HEK293 (cell line): ENCODE data around the gene B4GALNT3.

Experiments used
- MYNN ChIP-seq: fragments of 450-650 bp; formaldehyde crosslinking; IDR thresholded peaks from 2 replicates; pipeline ENCODE4 v1.5.1; 2016; ENCODE audit warnings: missing biosample characterization, missing genetic modification characterization, borderline replicate concordance
- ZBTB10 ChIP-seq: fragments of 450-650 bp; formaldehyde crosslinking; IDR thresholded peaks from 2 replicates; pipeline ENCODE4 v1.5.1; 2016; ENCODE audit warnings: missing biosample characterization, missing genetic modification characterization
- ZBTB17 ChIP-seq: fragments of 450-650 bp; formaldehyde crosslinking; IDR thresholded peaks from 2 replicates; pipeline ENCODE4 v1.5.1; 2016; ENCODE audit warnings: missing biosample characterization, missing genetic modification characterization
- ZFP69B ChIP-seq: fragments of 450-650 bp; formaldehyde crosslinking; IDR thresholded peaks from 2 replicates; pipeline ENCODE4 v1.5.1; 2016; ENCODE audit warnings: missing biosample characterization, missing genetic modification characterization
- ZNF175 ChIP-seq: fragments of 450-650 bp; formaldehyde crosslinking; IDR thresholded peaks from 2 replicates; pipeline ENCODE4 v1.5.1; 2016; ENCODE audit warnings: missing biosample characterization, missing genetic modification characterization
- ZNF561 ChIP-seq: fragments of 450-650 bp; IDR thresholded peaks from 2 replicates; pipeline ENCODE4 v1.5.1; 2018; ENCODE audit warnings: missing biosample characterization, missing genetic modification characterization, borderline replicate concordance
- ZSCAN4 ChIP-seq: fragments of 450-650 bp; formaldehyde crosslinking; IDR thresholded peaks from 2 replicates; pipeline ENCODE4 v1.5.1; 2017; ENCODE audit warnings: missing biosample characterization, missing genetic modification characterization
- TF ChIP-seq, protein P1 (sequence below): fragments of 450-650 bp; IDR thresholded peaks from 2 replicates; pipeline ENCODE4 v1.5.1; 2018; ENCODE audit warnings: missing biosample characterization, mild to moderate bottlenecking, missing genetic modification characterization
- TF ChIP-seq, protein P2 (sequence below): fragments of 450-650 bp; formaldehyde crosslinking; IDR thresholded peaks from 2 replicates; pipeline ENCODE4 v1.5.1; 2016; ENCODE audit warnings: missing biosample characterization, missing genetic modification characterization

DNA sequence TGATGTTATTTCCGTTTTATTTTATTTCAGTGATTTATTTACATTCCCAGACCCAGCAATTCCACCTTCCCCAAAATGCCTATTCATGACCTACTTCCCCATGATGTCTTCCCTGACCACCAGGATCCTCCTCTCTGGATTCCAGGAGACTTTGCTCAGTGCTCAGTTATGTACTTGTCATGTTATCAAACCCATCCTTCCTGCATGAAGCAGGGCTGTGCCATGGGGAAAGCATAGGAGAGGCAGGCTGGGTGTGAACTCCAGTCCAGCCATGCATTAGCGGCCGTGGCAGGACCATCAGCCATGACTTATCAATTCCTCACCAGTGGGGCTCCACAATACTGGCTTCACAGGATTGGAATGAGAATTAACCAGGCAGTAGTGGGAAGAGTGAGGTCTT is 57.8 kb downstream of the B4GALNT3 start:
- TF ChIP-seq MYNN (tag by site-specific recombination), result no peak
- TF ChIP-seq, protein P1, sequence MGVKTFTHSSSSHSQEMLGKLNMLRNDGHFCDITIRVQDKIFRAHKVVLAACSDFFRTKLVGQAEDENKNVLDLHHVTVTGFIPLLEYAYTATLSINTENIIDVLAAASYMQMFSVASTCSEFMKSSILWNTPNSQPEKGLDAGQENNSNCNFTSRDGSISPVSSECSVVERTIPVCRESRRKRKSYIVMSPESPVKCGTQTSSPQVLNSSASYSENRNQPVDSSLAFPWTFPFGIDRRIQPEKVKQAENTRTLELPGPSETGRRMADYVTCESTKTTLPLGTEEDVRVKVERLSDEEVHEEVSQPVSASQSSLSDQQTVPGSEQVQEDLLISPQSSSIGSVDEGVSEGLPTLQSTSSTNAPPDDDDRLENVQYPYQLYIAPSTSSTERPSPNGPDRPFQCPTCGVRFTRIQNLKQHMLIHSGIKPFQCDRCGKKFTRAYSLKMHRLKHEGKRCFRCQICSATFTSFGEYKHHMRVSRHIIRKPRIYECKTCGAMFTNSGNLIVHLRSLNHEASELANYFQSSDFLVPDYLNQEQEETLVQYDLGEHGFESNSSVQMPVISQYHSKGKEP (tag by site-specific recombination), result no peak
- TF ChIP-seq ZBTB17, result no peak
- TF ChIP-seq, protein P2, sequence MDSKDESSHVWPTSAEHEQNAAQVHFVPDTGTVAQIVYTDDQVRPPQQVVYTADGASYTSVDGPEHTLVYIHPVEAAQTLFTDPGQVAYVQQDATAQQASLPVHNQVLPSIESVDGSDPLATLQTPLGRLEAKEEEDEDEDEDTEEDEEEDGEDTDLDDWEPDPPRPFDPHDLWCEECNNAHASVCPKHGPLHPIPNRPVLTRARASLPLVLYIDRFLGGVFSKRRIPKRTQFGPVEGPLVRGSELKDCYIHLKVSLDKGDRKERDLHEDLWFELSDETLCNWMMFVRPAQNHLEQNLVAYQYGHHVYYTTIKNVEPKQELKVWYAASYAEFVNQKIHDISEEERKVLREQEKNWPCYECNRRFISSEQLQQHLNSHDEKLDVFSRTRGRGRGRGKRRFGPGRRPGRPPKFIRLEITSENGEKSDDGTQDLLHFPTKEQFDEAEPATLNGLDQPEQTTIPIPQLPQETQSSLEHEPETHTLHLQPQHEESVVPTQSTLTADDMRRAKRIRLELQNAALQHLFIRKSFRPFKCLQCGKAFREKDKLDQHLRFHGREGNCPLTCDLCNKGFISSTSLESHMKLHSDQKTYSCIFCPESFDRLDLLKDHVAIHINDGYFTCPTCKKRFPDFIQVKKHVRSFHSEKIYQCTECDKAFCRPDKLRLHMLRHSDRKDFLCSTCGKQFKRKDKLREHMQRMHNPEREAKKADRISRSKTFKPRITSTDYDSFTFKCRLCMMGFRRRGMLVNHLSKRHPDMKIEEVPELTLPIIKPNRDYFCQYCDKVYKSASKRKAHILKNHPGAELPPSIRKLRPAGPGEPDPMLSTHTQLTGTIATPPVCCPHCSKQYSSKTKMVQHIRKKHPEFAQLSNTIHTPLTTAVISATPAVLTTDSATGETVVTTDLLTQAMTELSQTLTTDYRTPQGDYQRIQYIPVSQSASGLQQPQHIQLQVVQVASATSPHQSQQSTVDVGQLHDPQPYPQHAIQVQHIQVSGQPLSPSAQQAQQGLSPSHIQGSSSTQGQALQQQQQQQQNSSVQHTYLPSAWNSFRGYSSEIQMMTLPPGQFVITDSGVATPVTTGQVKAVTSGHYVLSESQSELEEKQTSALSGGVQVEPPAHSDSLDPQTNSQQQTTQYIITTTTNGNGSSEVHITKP (tag by site-specific recombination), result no peak
- no peak for TF ChIP-seq ZBTB10 (tag by site-specific recombination)
- TF ChIP-seq ZFP69B, result no peak
- TF ChIP-seq ZNF561 (tag by site-specific recombination), result no peak
- TF ChIP-seq ZSCAN4, result no peak
- TF ChIP-seq ZNF175, result no peak
